Activated naive CD8-positive, alpha-beta T cell treated with anti-CD3 and anti-CD28 coated beads, Interleukin-2, amount 10 ng/mL, durations not matched to agents 7 days and 5 days (primary cell): ENCODE results near the gene BNIP3. TPM values are rescaled to one million over a fixed set of nuclear protein-coding genes. Genes with fewer than 3 reads are reported as not detected.
A peak's percentile ranks its signal among the peaks of the same experiment; 100 is the strongest.

Experiments
- ATAC-seq: fragments of 150-1000 bp; cut with Tn5 transposase; one replicate; pipeline ENCODE4 v1.10.0; 2021; ENCODE audit warnings: low read depth, moderate library complexity
- POLR2A ChIA-PET: fragments of 350-600 bp; sonication (Branson Sonifier 250); formaldehyde crosslinking; loops from one replicate; lab custom pipeline; 2021; ENCODE audit warnings: antibody characterized with exemption; lab: Charles Lee
- DNase-seq: peaks from one replicate; pipeline ENCODE4 v3.0.0; 2021
- H3K27ac Mint-ChIP-seq: one replicate; pipeline ENCODE4 v1.8.0; 2022; ENCODE audit warnings: mild to moderate bottlenecking, mixed read lengths
- H3K27me3 Mint-ChIP-seq: one replicate; pipeline ENCODE4 v1.8.0; 2022; ENCODE audit warnings: mild to moderate bottlenecking, moderate library complexity, mixed read lengths
- H3K36me3 Mint-ChIP-seq: one replicate; pipeline ENCODE4 v1.8.0; 2021; ENCODE audit warnings: mild to moderate bottlenecking, mixed read lengths
- H3K4me1 Mint-ChIP-seq: one replicate; pipeline ENCODE4 v1.8.0; 2021; ENCODE audit warnings: mixed read lengths
- H3K4me3 Mint-ChIP-seq: one replicate; pipeline ENCODE4 v1.8.0; 2022; ENCODE audit warnings: mild to moderate bottlenecking, moderate library complexity, mixed read lengths
- H3K9me3 Mint-ChIP-seq: one replicate; pipeline ENCODE4 v1.8.0; 2021; ENCODE audit warnings: mixed read lengths
- total RNA-seq, 2 experiments: library from RNA; stranded (reverse); gene quantifications; one replicate each; pipeline ENCODE4 v1.2.3, GENCODE V29; 2021

BNIP3 gene
- total RNA-seq, 2 experiments from 2014 or later, result 67.0 to 69.4 TPM

- no peak for ATAC-seq
- POLR2A ChIA-PET, result no interaction called here
- H3K9me3 Mint-ChIP-seq, result no peaks in the 10 kb centered on the region
- no peak overlapping the region for H3K27ac Mint-ChIP-seq
- no peak for DNase-seq
- H3K27me3 Mint-ChIP-seq, result no peaks in the 10 kb centered on the region
- peaks cover 19% of the 10 kb centered on the region for H3K36me3 Mint-ChIP-seq
- no peaks in the 10 kb centered on the region for H3K4me1 Mint-ChIP-seq
- no peak overlapping the region for H3K4me3 Mint-ChIP-seq
These were observed 32.5 kb downstream of the BNIP3 start for GRCh38 chr10:131949041-131949862.

- peaks cover 19% of the 10 kb centered on the region for H3K36me3 Mint-ChIP-seq
- no peak for DNase-seq
- POLR2A ChIA-PET, result no interaction called here
- no peaks in the 10 kb centered on the region for H3K27me3 Mint-ChIP-seq
- no peak overlapping the region for H3K4me3 Mint-ChIP-seq
- no peak overlapping the region for H3K27ac Mint-ChIP-seq
- ATAC-seq, result no peak
- no peaks in the 10 kb centered on the region for H3K9me3 Mint-ChIP-seq
- no peaks in the 10 kb centered on the region for H3K4me1 Mint-ChIP-seq
These were observed 33.2 kb downstream of the BNIP3 start for GRCh38 chr10:131948501-131948900.

- DNase-seq (no peak), ATAC-seq (no peak)
- H3K36me3 Mint-ChIP-seq, result peaks cover 19% of the 10 kb centered on the region
- peaks cover 2% of the 10 kb centered on the region for H3K4me1 Mint-ChIP-seq
- no peak overlapping the region for H3K27ac Mint-ChIP-seq
- H3K9me3 Mint-ChIP-seq, result no peaks in the 10 kb centered on the region
- H3K4me3 Mint-ChIP-seq, result no peak overlapping the region
- H3K27me3 Mint-ChIP-seq, result no peaks in the 10 kb centered on the region
- POLR2A ChIA-PET, result interaction anchor here (1.1 kb wide), 1 partner anchor 13 kb away, joined by 3 read pairs; no protein-coding TSS in a partner anchor
These were observed 33.9 kb downstream of the BNIP3 start for GRCh38 chr10:131947631-131948347.

GRCh38 chr10:131946880-131947279 is 34.8 kb downstream of the BNIP3 start:
- DNase-seq, result no peak
- H3K4me1 Mint-ChIP-seq, result peaks cover 2% of the 10 kb centered on the region
- ATAC-seq, result no peak
- no peaks in the 10 kb centered on the region for H3K9me3 Mint-ChIP-seq
- H3K27ac Mint-ChIP-seq, result no peak overlapping the region
- POLR2A ChIA-PET, result interaction anchor here (1.1 kb wide), 1 partner anchor 12 kb away, joined by 3 read pairs; no protein-coding TSS in a partner anchor
- no peak overlapping the region for H3K4me3 Mint-ChIP-seq
- H3K36me3 Mint-ChIP-seq, result peaks cover 22% of the 10 kb centered on the region
- H3K27me3 Mint-ChIP-seq, result no peaks in the 10 kb centered on the region

- no peak for DNase-seq
- Mint-ChIP-seq H3K27me3 (no peaks in the 10 kb centered on the region), H3K27ac (peak overlapping the region; percentile 42), H3K4me3 (no peak overlapping the region), H3K36me3 (peaks cover 19% of the 10 kb centered on the region), H3K4me1 (peaks cover 2% of the 10 kb centered on the region), H3K9me3 (no peaks in the 10 kb centered on the region)
- POLR2A ChIA-PET, result no interaction called here
- no peak for ATAC-seq
These were observed 35.4 kb downstream of the BNIP3 start for GRCh38 chr10:131946321-131946751.

- POLR2A ChIA-PET, result no interaction called here
- no peak overlapping the region for H3K4me3 Mint-ChIP-seq
These were observed 36.6 kb downstream of the BNIP3 start for GRCh38 chr10:131944976-131945695.

GRCh38 chr10:131944412-131944811 is 37.3 kb downstream of the BNIP3 start:
- peaks cover 21% of the 10 kb centered on the region for H3K36me3 Mint-ChIP-seq

More at GRCh38 chr10:131944976-131945695, 36.6 kb downstream of the BNIP3 start:
- no peak for DNase-seq
- no peak overlapping the region for H3K27ac Mint-ChIP-seq
- H3K36me3 Mint-ChIP-seq, result peaks cover 22% of the 10 kb centered on the region
- ATAC-seq, result no peak
- H3K9me3 Mint-ChIP-seq, result no peaks in the 10 kb centered on the region
- peaks cover 2% of the 10 kb centered on the region for H3K4me1 Mint-ChIP-seq
- no peaks in the 10 kb centered on the region for H3K27me3 Mint-ChIP-seq

GRCh38 chr10:131943021-131943814 is 38.5 kb downstream of the BNIP3 start:
- Mint-ChIP-seq H3K36me3 (peaks cover 17% of the 10 kb centered on the region), H3K9me3 (no peaks in the 10 kb centered on the region), H3K4me3 (no peak overlapping the region), H3K27me3 (no peaks in the 10 kb centered on the region), H3K27ac (no peak overlapping the region), H3K4me1 (peaks cover 2% of the 10 kb centered on the region)
- DNase-seq, result no peak
- POLR2A ChIA-PET, result interaction anchor here (0.8 kb wide), 1 partner anchor 38 kb away, joined by 3 read pairs; no protein-coding TSS in a partner anchor
- ATAC-seq, result no peak

More at GRCh38 chr10:131944412-131944811, 37.3 kb downstream of the BNIP3 start:
- Mint-ChIP-seq H3K27me3 (no peaks in the 10 kb centered on the region), H3K4me1 (peaks cover 2% of the 10 kb centered on the region), H3K9me3 (no peaks in the 10 kb centered on the region), H3K4me3 (no peak overlapping the region), H3K27ac (no peak overlapping the region)
- POLR2A ChIA-PET, result interaction anchor here (0.8 kb wide), 1 partner anchor 37 kb away, joined by 3 read pairs; no protein-coding TSS in a partner anchor
- no peak for DNase-seq
- ATAC-seq, result no peak

GRCh38 chr10:131942455-131942854 is 39.3 kb downstream of the BNIP3 start:
- Mint-ChIP-seq H3K27ac (no peak overlapping the region), H3K36me3 (peaks cover 15% of the 10 kb centered on the region), H3K4me1 (peaks cover 2% of the 10 kb centered on the region), H3K27me3 (no peaks in the 10 kb centered on the region), H3K9me3 (no peaks in the 10 kb centered on the region), H3K4me3 (no peak overlapping the region)
- no peak for DNase-seq
- POLR2A ChIA-PET, result no interaction called here
- no peak for ATAC-seq

GRCh38 chr10:131938681-131939080 is 43.0 kb downstream of the BNIP3 start:
- ATAC-seq, result no peak
- no peak overlapping the region for H3K4me3 Mint-ChIP-seq

GRCh38 chr10:131937836-131938235 is 43.9 kb downstream of the BNIP3 start:
- ATAC-seq (no peak), DNase-seq (no peak)
- Mint-ChIP-seq H3K4me1 (peaks cover 15% of the 10 kb centered on the region), H3K27ac (no peak overlapping the region), H3K9me3 (no peaks in the 10 kb centered on the region), H3K36me3 (peaks cover 9% of the 10 kb centered on the region), H3K27me3 (no peaks in the 10 kb centered on the region), H3K4me3 (no peak overlapping the region)
- POLR2A ChIA-PET, result no interaction called here

More at GRCh38 chr10:131938681-131939080, 43.0 kb downstream of the BNIP3 start:
- no peaks in the 10 kb centered on the region for H3K27me3 Mint-ChIP-seq
- H3K9me3 Mint-ChIP-seq, result no peaks in the 10 kb centered on the region
- no peak for DNase-seq
- POLR2A ChIA-PET, result no interaction called here
- H3K4me1 Mint-ChIP-seq, result peaks cover 16% of the 10 kb centered on the region
- peaks cover 9% of the 10 kb centered on the region for H3K36me3 Mint-ChIP-seq
- H3K27ac Mint-ChIP-seq, result no peak overlapping the region

GRCh38 chr10:131936736-131937135 is 45.0 kb downstream of the BNIP3 start:
- Mint-ChIP-seq H3K27ac (no peak overlapping the region), H3K4me3 (no peak overlapping the region), H3K4me1 (peaks cover 15% of the 10 kb centered on the region), H3K27me3 (no peaks in the 10 kb centered on the region), H3K36me3 (peaks cover 5% of the 10 kb centered on the region), H3K9me3 (no peaks in the 10 kb centered on the region)
- ATAC-seq (no peak), DNase-seq (no peak)
- POLR2A ChIA-PET, result no interaction called here
